GM12892 (cell line): ENCODE results near the gene AEBP1.

Experiments used
- POLR2A ChIP-seq: IDR thresholded peaks from 2 replicates; pipeline ENCODE4 v1.6.1; 2011; ENCODE audit warnings: low read depth, low read length, control low read depth
- TAF1 ChIP-seq: IDR thresholded peaks from 2 replicates; pipeline ENCODE4 v1.6.1; 2011; ENCODE audit warnings: low read depth, mild to moderate bottlenecking, control low read depth, low read length, borderline replicate concordance

- no peak for TF ChIP-seq POLR2A
- TF ChIP-seq TAF1, result no peak
Observed at GRCh38 chr7:44158096-44158872, 54.1 kb downstream of the AEBP1 start.
